Embryonic facial prominence (tissue), 1 donor: ENCODE results near the gene TUBA8.
"Not testable (repeated sequence)": the region's sequence is repeated elsewhere in the genome, so short reads cannot be mapped to it uniquely, and the experiment has no call there.

Experiments
- DNase-seq: peaks from one replicate; pipeline ENCODE4 v3.0.0-alpha.2; 2016; ENCODE audit errors: extremely low spot score

The TUBA8 gene

DNA sequence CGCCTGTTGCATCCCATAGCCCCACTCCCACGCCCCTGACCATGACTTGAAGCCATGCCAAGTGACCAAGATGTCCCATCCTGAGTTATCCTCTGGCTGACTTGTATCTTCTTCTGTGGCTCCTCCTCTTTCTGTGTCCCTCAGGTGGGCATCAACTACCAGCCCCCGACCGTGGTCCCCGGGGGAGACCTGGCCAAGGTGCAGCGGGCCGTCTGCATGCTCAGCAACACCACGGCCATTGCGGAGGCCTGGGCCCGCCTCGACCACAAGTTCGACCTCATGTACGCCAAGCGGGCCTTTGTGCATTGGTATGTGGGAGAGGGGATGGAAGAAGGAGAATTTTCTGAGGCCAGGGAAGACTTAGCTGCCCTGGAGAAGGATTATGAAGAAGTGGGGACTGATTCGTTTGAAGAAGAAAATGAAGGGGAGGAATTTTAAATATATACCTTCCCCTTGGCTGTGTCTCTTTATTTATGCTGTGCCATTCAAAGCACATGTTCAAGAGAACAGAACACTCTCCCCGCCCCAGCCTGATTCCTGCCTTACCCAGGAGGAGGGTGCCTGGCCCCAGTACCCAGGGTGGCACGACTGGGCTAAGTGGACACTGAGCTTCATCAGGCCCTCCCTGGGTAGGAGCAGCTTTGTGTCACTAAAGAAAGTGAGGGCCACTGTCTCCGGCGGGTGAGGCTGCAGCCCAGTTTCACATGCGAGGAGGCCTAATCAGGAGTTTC is 20.3 kb downstream of the TUBA8 start:
- no peak for DNase-seq

DNA sequence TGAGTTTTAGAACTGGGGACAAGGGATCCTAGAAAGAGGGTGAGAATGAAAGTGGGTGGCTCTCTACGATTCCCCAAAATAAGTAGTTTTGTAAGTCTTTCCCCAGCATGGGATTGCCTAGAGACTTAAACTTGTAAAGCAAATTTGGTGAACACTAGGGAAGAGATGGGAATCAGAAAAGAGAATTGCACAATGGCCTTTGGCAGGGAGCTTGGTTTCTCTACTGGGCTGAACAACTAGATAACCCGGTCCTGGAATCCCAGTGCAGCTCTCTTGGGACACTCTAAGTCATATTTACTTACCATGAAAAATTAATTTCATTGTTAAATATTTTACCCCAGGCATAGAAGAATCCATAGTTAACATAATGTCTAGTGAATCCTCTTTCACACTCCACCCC is 22.8 kb downstream of the TUBA8 start:
- DNase-seq: no peak

DNA sequence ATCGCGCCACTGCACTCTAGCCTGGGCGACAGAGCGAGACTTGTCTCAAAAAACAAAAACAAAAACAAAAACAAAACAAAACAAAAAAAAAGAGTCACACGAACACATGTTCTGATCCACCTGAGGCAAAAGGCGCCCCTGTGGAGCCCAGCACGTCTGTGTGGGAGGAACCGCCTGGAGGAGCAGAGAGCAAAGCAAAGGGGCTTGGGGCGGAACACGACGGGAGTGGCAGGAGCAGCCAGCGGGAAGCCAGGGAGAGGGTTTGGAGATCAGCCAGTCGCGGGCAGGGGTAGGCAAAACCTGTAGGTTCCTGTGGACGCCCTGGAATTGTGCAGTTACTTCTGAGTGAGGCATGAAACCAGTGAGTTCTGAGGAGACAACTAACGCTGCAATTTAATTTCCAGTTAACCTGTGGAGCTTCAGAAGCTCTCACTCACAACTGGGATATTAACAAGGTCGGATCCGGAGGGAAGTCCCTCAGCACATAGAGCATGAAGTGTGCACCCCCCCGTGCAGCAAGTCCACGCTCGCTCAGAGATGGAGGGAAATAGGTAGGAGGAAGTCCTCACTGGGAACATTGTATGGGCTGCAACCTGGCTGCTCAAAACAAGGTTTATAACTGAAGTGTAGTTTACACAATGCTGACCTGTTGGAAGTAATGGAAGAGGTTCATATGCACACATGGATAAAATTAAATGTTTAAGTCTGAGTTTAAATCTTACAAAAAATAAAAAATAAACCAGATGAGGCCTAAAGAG is 26.1 kb downstream of the TUBA8 start:
- no peak for DNase-seq

GRCh38 chr22:18141004-18141403 is 30.4 kb downstream of the TUBA8 start:
- DNase-seq: not testable (repeated sequence)

- no peak for DNase-seq
Observed at GRCh38 chr22:18144105-18144504, 33.5 kb downstream of the TUBA8 start.

GRCh38 chr22:18145676-18146388 is 35.2 kb downstream of the TUBA8 start:
- no peak for DNase-seq

DNA sequence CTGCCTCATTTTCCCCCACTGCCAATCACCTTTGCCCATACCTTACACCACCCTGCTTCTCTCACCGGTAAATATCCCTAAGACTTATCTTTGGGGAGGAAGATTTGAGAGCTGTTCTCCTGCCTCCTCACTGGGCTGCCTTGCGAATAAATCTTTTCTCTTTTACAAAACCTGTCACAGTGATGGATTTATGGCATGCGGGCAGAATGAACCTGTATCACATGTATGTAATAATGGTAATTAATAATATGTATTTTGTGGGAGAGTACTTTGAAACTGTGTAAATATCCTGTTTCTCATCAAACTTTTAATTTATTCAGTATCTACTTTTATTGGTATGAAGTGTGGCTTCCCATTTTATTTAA is 35.8 kb downstream of the TUBA8 start:
- no peak for DNase-seq

DNA sequence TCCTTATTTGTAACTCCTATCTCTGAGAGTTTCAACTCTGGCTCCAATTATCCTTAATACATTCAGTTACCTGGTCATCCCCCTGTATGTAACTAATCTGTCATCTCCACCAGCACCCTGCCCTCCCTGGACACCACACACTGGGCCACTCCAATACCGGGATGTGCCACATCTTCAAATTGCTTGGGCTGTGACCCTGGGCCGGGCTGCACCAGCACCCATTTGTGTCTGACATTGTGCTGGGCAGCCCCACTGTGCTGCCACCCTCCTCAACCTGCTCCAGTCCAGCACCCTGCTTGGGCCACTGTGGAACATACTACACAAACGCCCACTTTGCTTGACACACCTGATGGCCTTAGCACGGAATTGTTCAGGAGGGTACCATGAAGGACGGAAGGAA is 37.2 kb downstream of the TUBA8 start:
- no peak for DNase-seq

DNA sequence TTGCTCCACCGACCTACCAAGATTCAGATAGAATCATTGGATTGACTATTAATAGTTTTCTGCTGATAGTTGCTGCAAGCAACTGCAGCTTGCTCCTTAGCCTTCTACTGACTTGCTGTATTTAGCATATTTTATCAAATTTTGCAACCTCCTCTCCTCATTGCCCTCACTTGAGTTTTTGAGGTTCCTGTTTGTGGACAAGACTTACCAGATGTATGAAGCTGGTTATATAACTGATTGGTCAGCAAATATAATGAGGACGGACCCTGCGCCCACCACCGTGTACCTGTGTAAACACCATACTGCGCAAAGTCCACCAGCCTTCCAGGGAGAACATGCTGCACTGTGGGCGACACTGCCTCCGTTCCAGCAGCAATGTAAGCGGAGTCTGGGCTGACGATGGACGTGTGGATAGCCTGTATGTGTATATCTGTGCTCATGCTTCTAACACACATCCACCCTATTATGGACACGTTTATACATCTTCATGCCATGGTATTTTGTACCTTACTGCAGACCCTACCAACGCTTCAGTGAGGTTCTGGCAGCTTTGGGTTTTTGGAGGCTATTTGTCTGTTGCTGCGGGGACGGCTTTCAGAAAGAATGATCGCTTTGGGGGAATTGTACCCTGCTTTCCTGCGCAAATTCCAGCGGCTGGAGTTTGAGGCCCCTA is 37.8 kb downstream of the TUBA8 start:
- no peak for DNase-seq

- DNase-seq: no peak
Observed at GRCh38 chr22:18152519-18152918, 41.9 kb downstream of the TUBA8 start.

DNA sequence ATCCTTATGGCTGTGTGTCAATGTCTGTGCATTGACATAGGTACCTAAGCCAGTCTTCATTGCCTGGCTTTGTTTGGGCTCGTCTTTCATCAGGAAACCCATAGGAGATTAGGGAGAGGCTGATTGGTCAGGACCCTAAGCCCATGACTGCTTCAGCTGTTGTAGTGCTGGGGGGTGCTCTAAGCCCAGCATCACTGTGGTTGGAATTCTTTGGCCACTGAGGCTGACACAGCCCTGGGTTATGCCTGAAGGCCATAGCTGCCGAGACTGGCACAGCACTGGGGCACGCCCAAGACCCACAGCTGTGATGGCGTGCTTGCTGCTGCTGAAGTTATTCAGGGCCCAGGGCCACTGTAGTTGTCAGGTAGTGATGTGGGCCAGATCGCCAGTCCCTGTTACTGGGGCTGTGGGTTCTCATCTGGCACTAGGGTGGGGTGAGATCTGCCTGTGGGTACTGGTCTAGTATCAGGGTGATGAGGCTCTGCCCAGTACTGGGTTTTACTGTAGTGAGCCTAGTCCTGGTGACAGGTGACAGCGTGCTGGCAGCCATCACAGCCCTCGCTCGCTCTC is 44.3 kb downstream of the TUBA8 start:
- no peak for DNase-seq

DNA sequence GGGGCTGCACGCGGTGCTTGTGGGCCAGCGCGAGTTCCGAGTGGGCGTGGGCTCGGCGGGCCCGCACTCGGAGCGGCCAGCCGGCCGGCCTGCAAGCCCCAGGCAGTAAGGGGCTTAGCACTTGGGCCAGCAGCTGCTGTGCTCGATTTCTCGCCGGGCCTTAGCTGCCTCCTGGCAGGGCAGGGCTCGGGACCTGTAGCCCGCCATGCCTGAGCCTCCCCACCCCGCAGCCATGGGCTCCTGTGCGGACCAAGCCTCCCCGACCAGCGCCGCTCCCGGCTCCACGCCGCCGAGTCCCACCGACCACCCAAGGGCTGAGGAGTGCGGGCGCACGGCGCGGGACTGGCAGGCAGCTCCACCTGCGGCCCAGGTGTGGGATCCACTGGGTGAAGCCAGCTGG is 44.9 kb downstream of the TUBA8 start:
- not testable (repeated sequence) for DNase-seq

- peak; percentile 50 for DNase-seq
Observed at GRCh38 chr22:18156878-18157713, 46.5 kb downstream of the TUBA8 start.

- no peak for DNase-seq
Observed at GRCh38 chr22:18157714-18158028, 47.1 kb downstream of the TUBA8 start.

DNA sequence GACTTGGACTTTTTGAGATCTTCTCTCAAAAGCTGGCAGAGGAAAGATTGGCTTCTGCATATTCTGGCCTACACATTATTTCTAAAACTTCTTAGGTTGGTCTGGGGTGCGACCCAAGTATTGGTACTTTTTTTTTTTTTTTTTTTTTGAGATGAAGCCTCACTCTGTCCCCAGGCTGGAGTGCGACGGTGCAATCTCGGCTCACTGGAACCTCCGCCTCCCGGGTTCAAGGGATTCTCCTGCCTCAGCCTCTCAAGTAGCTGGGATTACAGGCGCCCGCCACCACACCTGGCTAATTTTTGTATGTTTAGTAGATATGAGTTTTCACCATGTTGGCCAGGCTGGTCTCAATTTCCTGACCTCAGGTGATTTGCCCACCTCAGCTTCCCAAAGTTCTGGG is 50.0 kb downstream of the TUBA8 start:
- DNase-seq: not testable (repeated sequence)

GRCh38 chr22:18163843-18164242 is 53.2 kb downstream of the TUBA8 start:
- not testable (repeated sequence) for DNase-seq

- DNase-seq: not testable (repeated sequence)
Observed at GRCh38 chr22:18164584-18164983, 54.0 kb downstream of the TUBA8 start.

DNA sequence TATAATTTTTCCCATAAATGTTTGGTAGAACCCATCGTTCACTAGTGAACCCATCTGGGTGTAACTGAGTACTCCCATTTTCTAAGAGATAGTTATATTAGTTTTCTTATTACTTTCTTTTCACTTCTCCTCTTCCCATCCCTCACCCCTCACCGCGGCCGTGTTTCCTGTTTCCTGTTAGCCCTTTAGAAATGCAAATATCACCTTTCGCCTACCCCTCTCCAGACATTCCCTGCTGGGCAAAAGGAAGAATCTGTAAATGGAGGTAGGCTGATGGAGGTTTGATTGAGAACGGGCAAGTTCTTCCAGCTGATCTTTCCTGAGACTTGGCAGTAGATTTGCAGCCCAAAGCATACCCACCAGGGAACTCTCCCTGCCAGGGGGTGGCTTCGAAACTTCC is 54.7 kb downstream of the TUBA8 start:
- not testable (repeated sequence) for DNase-seq

DNA sequence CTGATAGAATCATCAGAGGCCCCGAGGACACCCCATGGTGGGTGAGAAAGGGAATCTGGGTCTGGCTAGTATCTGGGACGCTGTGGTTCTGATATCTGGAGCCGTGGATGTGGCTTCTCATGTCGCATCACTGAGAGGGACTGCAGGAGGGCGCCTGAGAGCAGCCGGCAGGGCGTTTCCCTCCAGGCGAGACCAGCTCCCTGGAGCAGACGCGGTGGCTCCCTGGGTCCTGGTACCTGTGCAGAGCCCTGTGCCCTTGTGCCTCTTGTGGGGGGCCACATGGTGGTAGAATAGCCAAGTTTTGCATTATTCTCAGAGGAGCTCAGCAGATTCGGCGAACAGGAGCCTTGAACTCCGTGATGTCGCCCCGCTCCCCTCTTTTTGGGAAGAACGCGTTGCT is 59.7 kb downstream of the TUBA8 start:
- DNase-seq: not testable (repeated sequence)

GRCh38 chr22:18172203-18172602 is 61.6 kb downstream of the TUBA8 start:
- not testable (repeated sequence) for DNase-seq

- not testable (repeated sequence) for DNase-seq
Observed at GRCh38 chr22:18172776-18173175, 62.2 kb downstream of the TUBA8 start.
